GM18498 (cell line): ENCODE measurements around the gene RPS2.
A peak's percentile ranks its signal among the peaks of the same experiment; 100 is the strongest.
"Not testable (repeated sequence)": the region's sequence is repeated elsewhere in the genome, so short reads cannot be mapped to it uniquely, and the experiment has no call there.

Source experiments
- ATAC-seq: cut with Tn5 transposase; IDR thresholded peaks from one replicate; pipeline ENCODE4 v1.9.1; 2021; ENCODE audit warnings: mild to moderate bottlenecking, moderate library complexity; ENCODE audit not compliant: unreplicated experiment

The RPS2 gene

DNA sequence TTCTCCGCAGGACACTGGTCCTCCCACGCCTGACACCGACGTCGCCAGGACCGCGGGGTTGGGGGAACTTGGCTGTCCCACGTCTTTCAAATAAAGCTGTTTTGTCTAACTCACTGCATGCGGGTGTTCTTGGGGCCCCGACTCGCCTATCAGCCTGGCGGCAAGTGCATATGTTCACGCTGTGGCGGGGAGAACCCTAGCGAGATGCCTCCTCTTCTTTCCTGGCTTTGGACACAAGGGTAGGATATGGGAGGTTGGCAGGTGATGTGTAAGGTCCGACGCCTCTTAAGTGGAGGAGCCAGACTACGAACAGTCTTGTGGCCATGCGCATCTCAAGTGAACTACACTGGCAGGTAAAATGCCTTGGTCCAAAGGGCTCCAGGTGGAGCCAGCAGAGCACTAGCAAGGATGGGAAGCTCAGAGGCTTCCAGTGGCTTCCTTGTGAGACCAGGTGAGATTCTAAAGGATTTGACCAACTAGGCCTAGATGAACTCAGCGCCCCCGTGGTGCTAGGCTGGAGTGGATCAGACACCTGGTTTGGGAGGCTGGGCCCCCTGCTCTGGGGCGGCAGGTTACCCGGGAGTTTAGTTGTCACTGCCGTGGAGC lies 873 bp upstream of the RPS2 start:
- ATAC-seq: no peak

DNA sequence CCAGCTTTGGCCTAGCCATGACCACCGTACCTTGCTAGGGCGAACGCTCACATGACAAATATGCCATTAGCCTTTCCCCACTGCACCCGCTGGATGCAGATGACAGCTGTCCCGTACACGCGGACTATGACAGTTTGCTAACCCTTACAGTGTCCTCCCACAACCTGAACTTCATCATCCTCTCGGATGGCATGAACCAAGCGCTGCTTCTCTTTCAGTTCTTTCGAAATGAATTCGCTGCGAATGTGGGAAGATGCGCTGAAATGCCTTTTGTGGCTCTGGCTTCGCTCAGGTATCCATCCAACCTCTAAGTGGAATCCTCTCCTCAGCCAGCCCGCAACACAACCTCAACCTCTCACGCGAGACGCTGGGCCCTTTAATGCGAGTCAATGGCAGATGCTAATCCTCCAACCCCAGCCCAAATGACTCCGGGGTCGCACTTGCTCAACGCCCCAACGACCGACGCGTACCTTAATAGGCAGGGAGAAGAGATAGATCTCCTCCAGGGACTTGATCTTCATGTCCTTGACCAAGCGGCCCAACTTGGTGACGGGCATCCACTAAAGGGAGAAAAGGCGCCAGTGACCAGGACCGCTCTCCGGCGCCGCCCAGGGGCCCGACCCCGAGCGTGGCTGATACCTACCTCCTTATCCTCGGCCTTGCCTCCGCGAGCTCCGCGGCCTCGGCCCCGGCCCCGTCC lies 670 bp downstream of the RPS2 start:
- ATAC-seq: peak; percentile 14

DNA sequence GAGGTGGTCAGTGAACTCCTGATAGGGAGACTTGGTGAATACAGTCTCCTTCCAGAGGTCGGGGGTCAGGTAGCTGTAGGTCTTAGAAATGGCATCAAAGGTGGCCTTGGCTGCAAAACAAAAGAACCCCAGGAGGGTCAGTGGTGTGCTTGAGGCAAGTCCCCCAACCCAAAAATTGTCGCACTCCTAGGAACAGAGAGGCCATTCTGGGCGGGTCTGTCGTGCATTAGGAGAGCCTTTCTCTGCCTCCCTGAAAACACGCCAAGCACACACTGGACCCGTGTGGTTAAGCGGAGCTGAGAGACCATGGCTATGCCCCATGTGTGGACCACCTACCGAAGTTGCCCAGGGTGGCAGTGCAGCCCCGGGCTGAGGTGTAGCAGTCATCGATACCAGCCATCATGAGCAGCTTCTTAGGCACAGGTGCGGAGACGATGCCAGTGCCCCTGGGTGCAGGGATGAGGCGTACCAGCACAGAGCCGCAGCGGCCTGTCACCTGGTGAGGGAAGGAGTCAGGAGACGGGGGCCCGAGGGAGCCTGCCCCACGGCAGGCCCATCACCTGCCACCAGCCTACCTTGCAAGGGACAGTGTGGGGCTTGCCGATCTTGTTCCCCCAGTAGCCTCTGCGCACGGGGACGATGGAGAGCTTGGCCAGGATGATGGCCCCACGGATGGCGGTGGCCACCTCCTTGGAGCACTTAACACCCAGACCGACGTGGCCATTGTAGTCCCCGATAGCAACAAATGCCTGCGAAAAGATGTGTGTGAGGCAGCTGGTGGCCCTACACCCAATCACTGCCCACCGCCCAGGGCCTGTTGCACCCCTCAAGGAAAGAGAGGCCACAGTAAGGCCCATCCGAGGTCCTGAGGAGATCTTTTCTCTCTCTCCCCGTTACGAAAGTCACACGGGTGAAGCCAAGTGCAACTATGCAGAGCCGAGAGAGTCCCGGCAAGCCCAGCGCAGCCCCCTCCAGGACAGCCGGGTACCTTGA lies 2.2 kb downstream of the RPS2 start:
- ATAC-seq: not testable (repeated sequence)

DNA sequence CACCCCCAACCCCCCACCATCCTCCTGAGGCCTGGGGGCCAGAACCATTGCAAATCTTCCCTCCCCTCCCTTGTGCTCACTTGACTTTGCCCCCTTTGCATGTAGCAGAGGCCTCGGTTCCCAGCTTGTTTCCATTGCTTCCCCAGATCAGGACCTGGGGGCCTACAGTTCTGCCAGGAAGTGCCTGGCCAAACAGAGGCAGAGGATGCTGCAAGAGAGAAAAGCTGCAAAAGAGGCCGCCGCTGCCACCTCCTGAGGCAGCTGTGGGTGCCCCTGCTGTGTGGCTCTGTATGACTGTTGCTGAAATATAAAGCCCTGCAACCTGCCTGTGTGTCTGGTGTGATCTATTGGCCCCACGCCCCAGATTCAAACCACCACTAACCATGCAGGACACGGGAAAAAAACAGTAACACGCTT lies 3.0 kb downstream of the RPS2 start:
- no peak for ATAC-seq

DNA sequence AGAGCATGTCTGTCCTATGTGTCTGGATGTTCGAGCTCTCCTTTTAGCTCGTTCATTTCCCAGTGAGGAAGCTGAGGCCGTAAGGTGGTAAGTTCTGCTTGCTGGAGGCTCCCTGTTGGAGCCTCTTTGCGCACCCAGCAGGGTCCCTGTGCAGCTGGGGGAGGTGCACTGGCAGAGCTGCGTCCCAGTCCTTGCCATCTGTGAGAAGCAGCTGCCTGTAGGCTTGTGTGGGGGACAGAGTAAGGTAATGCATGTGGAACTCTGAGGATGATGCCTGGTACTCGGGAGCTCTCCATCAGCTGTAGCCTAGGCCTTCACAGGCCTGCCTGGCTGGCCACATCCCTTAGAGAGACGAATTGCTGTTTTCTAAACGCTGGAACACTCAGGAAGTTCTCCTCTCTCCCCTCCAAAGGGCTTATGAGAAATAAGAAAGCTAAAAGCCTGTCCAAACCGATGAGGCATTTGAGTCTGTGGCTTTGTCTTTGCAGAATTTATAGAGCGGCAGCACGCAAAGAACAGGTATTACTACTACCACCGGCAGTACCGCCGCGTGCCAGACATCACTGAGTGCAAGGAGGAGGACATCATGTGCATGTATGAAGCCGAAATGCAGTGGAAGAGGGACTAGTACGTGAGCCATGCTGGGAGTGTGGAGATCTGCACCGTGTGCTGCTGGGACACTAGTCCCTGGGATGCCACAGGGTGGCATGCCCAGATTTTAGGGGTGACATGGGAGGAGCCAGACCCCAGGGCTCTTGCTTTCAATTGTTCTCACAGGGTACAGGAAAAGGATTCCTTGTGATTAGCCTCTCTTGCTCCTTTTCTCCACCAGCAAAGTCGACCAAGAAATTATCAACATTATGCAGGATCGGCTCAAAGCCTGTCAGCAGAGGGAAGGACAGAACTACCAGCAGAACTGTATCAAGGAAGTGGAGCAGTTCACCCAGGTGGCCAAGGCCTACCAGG lies 3.7 kb downstream of the RPS2 start:
- ATAC-seq: no peak

DNA sequence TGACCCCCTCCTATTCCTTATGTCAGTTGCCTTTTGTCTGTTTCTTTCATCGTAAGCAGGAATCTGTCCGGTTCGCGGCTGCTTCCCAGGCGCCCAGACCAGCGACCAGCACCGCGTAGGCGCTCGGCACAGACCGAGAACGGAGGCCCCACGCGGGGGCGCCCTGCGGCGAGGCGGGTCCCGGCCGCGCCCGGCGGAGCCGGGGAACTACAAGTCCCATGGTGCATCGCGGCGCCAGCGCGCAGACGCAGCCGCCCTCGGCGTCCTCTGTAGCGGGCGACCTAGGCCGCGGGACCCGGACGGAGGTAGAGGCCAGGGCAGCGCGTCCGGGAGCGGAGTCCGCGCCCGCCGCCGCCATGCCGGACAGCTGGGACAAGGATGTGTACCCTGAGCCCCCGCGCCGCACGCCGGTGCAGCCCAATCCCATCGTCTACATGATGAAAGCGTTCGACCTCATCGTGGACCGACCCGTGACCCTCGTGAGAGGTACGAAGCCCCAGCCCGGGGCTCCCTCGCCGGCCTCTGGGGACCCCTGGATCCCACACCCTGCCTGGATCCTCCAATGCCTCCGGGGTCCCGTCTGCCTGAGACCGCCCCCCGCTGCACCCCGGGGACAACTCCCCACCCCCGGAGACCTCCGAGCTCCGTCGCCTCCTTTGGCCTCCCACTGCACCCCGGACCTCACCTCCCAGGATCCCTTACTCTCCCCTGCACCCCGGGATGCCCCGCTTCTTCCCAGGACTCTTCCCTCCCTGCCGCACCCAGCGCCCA lies 5.2 kb downstream of the RPS2 start, which contains the start of gene NDUFB10:
Gene NDUFB10 (plus strand): TSS at position 270 of the 771 bp plus-strand sequence. CDS start 87 bp downstream, at position 357.
- peak; percentile 67 for ATAC-seq

DNA sequence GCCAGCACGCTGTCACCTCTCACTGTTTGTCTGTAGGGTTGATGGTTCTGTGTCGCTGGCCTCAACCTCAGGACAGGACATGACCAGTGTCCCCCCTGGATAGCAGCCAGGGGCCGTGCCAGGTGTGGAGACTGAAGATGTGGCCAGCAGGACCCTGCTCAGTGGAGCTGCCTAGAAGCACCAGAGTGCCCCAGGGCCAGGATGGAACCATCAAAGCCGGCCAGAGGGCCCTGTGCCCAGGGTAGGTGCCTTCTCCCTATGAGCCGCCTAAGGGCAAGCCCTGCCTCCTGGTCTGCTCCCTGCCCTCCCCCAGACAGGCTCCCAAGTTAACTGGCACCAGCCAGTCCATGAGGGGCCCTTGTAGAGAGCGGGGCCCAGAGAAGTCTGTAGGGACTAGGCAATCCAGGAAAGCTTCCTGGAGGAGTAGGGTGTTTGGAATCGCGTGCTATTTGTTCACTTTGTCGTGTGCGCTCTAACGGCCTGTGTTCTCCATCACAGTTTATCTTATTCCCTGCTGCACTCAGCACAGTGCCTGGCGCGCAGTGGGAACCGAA lies 5.8 kb downstream of the RPS2 start:
- ATAC-seq: no peak

DNA sequence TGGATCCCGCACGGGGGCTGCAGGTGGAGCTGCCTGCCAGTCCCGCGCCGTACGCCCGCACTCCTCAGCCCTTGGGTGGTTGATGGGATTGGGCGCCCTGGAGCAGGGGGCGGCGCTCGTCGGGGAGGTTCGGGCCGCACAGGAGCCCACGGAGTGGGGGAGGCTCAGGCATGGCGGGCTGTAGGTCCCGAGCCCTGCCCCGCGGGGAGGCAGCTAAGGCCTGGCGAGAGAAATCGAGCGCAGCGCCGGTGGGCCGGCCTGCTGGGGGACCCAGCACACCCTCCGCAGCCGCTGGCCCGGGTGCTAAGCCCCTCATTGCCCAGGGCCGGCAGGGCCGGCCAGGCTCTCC lies 6.5 kb downstream of the RPS2 start:
- not testable (repeated sequence) for ATAC-seq

DNA sequence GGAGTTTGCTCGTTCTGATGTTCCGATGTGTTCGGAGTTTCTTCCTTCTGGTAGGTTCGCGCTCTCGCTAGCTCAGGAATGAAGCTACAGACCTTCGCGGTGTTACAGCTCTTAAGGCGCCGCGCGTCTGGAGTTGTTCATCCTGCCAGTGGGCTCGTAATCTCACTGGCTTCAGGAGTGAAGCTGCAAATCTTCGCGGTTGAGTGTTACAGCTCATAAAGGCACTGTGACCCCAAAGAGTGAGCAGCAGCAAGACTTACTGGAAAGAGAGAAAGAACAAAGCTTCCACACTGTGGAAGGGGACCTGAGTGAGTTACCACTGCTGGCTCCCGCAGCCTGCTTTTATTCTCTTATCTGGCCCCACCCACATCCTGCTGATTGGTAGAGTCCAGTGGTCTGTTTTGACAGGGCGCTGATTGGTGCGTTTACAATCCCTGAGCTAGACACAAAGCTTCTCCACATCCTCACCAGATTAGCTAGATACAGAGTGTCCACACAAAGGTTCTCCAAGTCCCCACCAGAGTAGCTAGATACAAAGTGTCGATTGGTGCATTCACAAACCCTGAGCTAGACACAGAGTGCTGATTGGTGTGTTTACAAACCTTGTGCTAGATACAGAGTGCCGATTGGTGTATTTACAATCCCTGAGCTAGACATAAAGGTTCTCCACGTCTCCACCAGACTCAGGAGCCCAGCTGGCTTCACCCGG lies 7.0 kb downstream of the RPS2 start:
- not testable (repeated sequence) for ATAC-seq

DNA sequence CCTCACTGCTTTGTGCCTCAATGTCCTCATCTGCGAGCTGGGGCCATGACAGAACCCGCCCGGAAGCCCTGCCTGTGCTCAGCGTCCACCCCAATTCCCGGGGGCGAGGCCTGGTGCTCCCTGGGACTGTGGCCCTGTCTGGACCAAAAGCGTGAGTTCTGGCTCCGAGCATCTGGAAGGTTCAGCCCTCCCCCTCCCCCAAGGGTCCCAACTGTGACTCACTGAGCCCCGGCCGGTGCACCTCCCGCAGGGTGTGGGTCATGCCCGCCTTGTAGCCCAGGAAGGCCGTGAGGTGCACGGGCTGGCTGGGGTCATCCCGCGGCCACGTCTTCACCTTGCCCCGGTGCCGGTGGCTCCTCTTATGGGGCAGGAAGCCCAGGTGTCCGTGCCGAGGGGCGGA lies 10.9 kb downstream of the RPS2 start:
- no peak for ATAC-seq

DNA sequence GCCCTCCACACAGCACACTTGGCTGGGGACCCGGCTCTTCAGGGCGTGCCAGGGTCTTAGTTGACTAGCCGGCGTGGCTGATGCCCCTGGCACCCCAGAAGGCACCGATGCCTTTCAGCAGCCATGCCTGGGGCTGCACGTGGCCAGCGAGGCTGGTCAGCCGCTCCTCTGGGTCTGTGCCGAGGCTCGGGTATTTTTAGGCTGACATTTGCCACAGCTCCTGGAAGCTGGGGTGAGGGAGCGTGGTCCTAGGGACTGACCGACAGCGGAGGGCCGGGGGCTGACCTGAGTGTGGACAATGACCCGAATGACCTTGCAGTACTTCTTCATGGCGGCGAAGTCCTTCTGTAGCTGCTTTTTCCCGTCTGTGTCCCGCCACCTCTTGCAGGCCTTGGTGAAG lies 14.1 kb downstream of the RPS2 start:
- ATAC-seq: no peak

DNA sequence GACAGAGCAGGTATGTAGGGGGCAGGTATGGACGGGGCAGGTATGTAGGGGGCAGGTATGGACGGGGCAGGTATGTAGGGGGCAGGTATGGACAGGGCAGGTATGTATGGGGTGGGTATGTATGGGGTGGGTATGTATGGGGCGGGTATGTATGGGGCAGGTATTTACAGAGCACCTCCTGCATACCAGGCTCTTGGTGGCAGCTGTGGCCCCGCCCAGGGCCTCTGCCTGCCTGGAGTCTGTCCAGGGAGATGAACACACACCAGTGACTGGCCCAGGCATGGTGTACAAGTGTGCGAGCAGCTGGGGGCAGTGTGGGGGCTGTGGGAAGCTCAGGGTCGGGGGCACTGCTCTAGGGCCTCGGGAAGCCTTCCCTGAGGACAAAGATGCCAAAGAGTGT lies 14.6 kb downstream of the RPS2 start:
- ATAC-seq: no peak

DNA sequence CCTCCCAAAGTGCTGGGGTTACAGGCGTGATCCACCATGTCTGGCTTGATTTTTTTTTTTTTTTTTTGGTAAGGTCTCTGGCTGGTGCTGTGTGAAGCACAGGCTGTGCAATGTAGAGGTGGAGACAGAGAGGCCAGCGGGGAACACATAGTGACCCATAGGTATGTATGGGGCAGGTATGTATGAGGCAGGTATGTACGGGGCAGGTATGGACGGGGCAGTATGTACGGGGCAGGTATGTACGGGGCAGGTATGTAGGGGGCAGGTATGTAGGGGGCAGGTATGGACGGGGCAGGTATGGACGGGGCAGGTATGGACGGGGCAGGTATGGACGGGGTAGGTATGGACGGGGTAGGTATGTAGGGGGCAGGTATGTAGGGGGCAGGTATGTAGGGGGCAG lies 15.1 kb downstream of the RPS2 start:
- no peak for ATAC-seq

DNA sequence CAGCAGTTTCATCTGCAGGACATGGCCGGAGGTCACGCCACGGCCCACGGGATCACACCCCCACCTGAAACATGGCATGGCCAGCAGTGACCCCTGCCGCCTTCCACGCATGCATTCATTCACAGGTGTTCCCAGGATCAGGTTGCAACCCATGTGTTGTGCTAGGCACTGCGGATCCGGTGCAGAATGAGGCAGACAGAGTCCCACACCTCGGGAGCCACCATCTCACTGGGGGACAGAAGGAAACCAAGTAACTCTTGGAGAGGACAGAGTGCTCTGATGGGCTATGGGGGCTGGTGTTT lies 17.3 kb downstream of the RPS2 start:
- ATAC-seq: no peak

DNA sequence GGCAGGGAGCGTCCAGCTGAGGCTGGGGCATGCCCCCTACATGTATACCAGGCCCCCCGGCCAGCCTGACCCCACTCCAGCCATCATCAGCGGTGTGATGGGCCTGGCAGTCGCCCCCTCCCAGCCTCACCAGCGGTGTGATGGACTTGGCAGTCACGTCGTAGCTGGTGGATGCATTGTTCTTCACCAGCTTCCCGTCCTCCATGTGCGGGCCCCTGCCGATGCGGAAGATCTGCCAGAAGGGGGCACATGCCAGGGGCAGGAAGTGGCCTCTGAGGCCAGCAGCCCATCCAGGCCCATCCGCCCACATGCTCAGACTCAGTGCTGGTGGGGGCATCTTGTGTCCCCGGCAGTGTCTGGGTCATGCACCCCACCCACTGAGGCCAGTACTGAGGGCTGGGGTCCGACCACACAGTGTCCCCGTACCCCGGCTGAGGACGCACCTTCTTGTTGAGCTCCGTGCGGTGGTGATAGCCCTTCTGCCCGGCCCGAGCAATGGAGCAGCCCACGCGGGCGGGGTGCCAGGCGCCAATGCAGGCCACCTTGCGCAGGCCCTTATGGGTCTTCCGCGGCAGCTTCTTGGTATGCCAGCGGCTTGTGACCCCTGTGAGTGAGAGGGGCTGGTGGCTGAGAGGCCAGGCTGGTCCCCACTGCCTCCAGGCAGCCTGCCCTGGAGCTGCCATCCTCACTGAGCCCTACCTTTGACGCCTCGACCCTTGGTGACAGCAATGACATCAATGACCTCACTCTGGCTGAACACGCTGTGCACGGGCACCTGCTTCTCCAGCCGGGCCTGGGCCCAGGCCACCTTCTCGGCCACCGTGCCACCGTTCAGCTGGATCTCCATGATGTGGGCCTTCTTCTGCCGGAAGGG lies 17.9 kb downstream of the RPS2 start:
- no peak for ATAC-seq

DNA sequence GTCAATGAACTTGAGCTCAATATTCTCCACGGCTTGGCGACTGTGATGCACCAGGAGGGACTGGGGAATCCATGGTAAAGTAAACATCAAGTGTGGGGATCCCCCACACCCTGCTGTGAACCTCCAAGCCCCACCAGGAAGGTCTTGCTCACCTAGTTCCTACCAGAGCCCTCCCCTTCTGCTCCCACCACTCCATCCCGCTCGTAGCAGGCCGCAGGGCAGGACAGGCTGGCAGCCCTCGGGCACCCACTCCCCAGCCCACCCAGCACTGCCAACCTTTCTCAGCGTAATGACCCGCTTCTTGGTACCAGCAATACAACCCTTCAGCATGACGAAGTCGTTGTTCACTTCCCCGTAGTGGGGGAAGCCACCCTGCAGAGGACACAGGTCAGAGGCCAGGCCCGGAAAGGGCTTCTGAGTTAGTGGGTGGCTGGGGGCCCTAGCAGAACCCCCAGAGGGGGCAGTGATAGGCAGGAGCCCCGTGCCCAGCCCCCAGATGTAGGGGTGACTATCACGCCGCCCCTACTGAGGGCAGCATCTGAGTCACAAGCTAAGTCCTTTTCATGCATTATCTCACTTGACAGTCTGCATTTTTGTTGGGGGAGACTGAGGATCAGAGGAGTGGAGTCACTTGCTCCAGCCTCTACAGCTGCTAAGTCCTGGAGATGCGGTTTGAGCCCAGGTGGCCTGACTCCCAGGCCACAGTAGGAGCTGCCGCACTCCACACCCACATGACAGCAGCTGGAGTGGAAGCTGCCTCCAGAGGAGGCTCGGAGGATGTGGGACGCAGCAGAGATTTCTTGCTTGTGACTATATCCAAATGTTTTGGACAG lies 18.9 kb downstream of the RPS2 start:
- no peak for ATAC-seq

DNA sequence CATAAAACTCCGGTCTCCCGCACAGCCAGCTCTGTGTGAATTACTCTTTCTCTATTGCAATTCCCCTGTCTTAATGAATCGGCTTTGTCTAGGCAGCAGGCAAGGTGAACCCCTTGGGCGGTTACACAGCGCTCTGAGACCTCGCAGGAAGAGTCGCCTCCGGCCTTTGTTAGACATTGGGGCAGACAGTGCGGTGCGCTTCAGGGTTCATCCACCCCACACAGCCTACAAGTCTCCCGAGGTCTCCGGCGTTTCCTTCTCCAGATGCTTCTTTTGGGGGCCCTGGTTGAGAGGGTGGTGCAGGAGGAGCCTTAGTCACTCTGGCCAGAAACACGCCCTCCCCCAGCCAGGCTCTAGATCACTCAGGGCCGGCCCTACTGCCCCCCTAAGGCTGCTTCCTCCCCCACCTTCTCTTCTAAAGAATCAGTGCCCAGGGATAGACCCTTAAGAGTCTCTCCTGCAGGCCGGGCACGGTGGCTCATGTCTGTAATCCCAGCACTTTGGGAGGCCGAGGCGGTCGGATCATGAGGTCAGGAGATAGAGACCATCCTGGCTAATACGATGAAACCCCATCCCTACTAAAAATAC lies 19.9 kb downstream of the RPS2 start:
- no peak for ATAC-seq
